Adrenal gland (tissue), 12 donors: Measurements from ENCODE around the gene TPPP3. TPM values are rescaled to one million over a fixed set of nuclear protein-coding genes. Genes with fewer than 3 reads are reported as not detected.

Source experiments
- DNase-seq, 7 donors: peaks; one replicate each; pipeline ENCODE4 v3.0.0-alpha.2; 2019 to 2020
- H3K27ac ChIP-seq, 5 donors: fragments of 200-600 bp; sonication (generic) in 4 of 5; 1 replicate in 3 of 5; 2 replicates in 2 of 5; pipeline versions ENCODE4 v1.5.1 to v1.8.0; 2016 to 2020; ENCODE audit warnings: mild to moderate bottlenecking in 1 of 5
- H3K27me3 ChIP-seq: fragments of 200-600 bp; 2 replicates; pipeline ENCODE4 v1.8.0; 2021
- H3K36me3 ChIP-seq, 2 donors: fragments of 200-600 bp; replicated peaks in 1 of 2; 1 replicate in 1 of 2; 2 replicates in 1 of 2; pipeline versions ENCODE4 v1.5.1 to v1.8.0; 2018 to 2022
- H3K4me1 ChIP-seq, 2 donors: fragments of 200-600 bp; replicated peaks in 1 of 2; 1 replicate in 1 of 2; 2 replicates in 1 of 2; pipeline versions ENCODE4 v1.5.1 to v1.8.0; 2018 to 2021
- H3K4me3 ChIP-seq, 4 donors: fragments of 200-600 bp; sonication (generic) in 3 of 4; one replicate each; pipeline ENCODE4 v1.5.1; 2016 to 2018
- H3K9me3 ChIP-seq, 3 donors: fragments of 200-600 bp; sonication (generic) in 1 of 3; replicated peaks in 1 of 3; 1 replicate in 2 of 3; 2 replicates in 1 of 3; pipeline versions ENCODE4 v1.5.1 to v1.8.0; 2016 to 2021
- POLR2A ChIP-seq, 2 donors: fragments of 450-650 bp; IDR thresholded peaks; one replicate each; pipeline ENCODE4 v1.6.1; 2017; ENCODE audit warnings: antibody characterized with exemption in 2 of 2, mild to moderate bottlenecking in 2 of 2, moderate library complexity in 1 of 2
- WGBS, 4 donors: extraction: QIAGEN DNeasy Blood & Tissue Kit in 2 of 4; methylation state at CpG; one replicate each; pipeline versions ENCODE4 v1.1.5 to v1.1.7; 2013 to 2017; 5-methylcytosine and 5-hydroxymethylcytosine counted together
- intact Hi-C, 2 donors: fragments of 100-400 bp; cut with DNase I; formaldehyde crosslinking; loops; one replicate each; pipeline versions ENCODE4 v1.14.1 to v1.15.0; 2022 to 2023
- polyA plus RNA-seq, 3 donors: library from polyadenylated mRNA; stranded (reverse); fragments of 200-250 nt in 2 of 3; fragments of 350-450 nt in 1 of 3; fragmentation: Illumina TruSeq in 1 of 3; extraction: RNeasy Lipid Tissue Mini Kit (QIAGEN cat#74804) in 1 of 3; gene quantifications; one replicate each; pipeline ENCODE4 v1.2.3, GENCODE V29; 2013 to 2014
- total RNA-seq, 9 donors: library from RNA; depleted of rRNA in 4 of 9; stranded (reverse); fragments of >200 nt in 4 of 9; fragments of 120-200 nt in 1 of 9; fragmentation: NEBNext Ultra II Directional in 1 of 9; extraction: Animal tissue kit (Norgen Biotek cat#: 25700) in 1 of 9; gene quantifications; one replicate each; pipeline versions ENCODE4 v1.1.0 to v1.2.4, GENCODE V29; 2013 to 2023
- TF ChIP-seq, protein P1 (sequence below), 6 experiments: fragments of 450-650 bp in 4 of 6; fragments of 200-600 bp in 2 of 6; sonication (generic) in 1 of 6; IDR thresholded peaks; 1 replicate in 5 of 6; 2 replicates in 1 of 6; pipeline versions ENCODE4 v1.5.1 to v1.8.0; 2016 to 2021; ENCODE audit warnings: antibody characterized with exemption in 6 of 6, mild to moderate bottlenecking in 2 of 6, moderate library complexity in 1 of 6
- donor health status: healthy with polysubstance abuse.
- donor health status: Bipolar disorder and iron deficiency.
- donor health status: DM: yes; HTN: yes; CAD: no.
- donor health status: DM: no; HTN: no; CAD: no.
- donor health status: DM: no; HTN: no; CAD: no.
- donor health status: DM: yes; HTN: yes; CAD: no.

Gene TPPP3
- total and polyA plus RNA-seq, 12 donors: 1.1 to 22.7 (median 7.5) TPM; not detected in 1

DNA sequence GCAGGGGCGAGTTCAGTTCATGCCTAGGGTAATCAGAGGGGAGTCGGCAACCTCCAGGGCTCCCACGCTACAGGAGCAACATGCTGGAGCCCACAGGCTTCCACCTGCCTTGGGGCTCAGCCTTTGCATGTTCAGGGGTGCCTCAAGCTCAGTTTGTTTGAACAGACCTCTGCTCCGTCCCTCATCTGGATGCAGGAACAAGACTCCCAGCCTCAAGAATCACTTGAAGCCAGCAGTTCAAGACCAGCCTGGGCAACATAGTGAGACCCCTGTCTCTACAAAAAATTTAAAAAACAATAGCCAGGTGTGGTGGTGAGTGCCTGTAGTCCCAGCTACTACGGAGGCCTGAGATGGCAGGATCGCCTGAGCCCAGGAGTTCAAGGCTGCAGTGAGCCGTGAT lies 32.7 kb upstream of the TPPP3 start:
- no peak overlapping the region for H3K4me3 ChIP-seq
- no peak overlapping the region for H3K27ac ChIP-seq
- 73 to 82% (median 78%) methylated on average over 6 to 7 of the region's 7 CpGs for WGBS, 4 donors
- H3K36me3 ChIP-seq: no peaks in the 10 kb centered on the region
- no peak for TF ChIP-seq POLR2A (IDR thresholded peaks at IDR 0.05)
- TF ChIP-seq, protein P1, sequence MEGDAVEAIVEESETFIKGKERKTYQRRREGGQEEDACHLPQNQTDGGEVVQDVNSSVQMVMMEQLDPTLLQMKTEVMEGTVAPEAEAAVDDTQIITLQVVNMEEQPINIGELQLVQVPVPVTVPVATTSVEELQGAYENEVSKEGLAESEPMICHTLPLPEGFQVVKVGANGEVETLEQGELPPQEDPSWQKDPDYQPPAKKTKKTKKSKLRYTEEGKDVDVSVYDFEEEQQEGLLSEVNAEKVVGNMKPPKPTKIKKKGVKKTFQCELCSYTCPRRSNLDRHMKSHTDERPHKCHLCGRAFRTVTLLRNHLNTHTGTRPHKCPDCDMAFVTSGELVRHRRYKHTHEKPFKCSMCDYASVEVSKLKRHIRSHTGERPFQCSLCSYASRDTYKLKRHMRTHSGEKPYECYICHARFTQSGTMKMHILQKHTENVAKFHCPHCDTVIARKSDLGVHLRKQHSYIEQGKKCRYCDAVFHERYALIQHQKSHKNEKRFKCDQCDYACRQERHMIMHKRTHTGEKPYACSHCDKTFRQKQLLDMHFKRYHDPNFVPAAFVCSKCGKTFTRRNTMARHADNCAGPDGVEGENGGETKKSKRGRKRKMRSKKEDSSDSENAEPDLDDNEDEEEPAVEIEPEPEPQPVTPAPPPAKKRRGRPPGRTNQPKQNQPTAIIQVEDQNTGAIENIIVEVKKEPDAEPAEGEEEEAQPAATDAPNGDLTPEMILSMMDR (IDR thresholded peaks at IDR 0.05): no peak
- no peak for DNase-seq
- H3K27me3 ChIP-seq: peaks cover 3% of the 10 kb centered on the region
- peaks cover 0 to 13% of the 10 kb centered on the region in 2 donors for H3K4me1 ChIP-seq
- H3K9me3 ChIP-seq: no peaks in the 10 kb centered on the region
- intact Hi-C loops: no loop called here

DNA sequence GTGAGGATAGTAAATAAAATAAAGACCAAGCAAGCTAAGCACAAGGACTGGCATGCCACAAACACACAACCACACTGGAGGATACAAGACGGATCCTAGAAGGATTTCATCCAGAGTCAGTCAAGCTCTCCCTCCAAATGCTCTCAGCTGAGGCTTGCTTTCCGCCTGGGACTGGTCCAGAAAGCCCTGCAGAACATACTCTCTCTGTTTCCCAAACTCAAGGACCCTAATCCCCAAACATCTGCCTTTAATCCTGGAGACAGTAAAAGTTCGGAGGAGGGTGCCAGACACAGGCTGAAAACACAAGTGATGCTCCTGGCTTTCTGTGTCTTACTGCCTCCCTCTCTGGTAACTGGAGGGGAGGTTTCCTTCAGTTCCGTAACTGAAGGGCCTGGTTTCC lies 32.3 kb upstream of the TPPP3 start:
- intact Hi-C loops: no loop called here
- H3K9me3 ChIP-seq: no peaks in the 10 kb centered on the region
- no peaks in the 10 kb centered on the region for H3K36me3 ChIP-seq
- no peak overlapping the region for H3K27ac ChIP-seq
- H3K27me3 ChIP-seq: peaks cover 3% of the 10 kb centered on the region
- TF ChIP-seq, protein P1 (IDR thresholded peaks at IDR 0.05): no peak
- no peak for TF ChIP-seq POLR2A (IDR thresholded peaks at IDR 0.05)
- no peak overlapping the region for H3K4me3 ChIP-seq
- H3K4me1 ChIP-seq: peaks cover 0 to 10% of the 10 kb centered on the region in 2 donors
- DNase-seq: no peak
- 82 to 87% (median 83%) methylated on average over 4 of the region's 4 CpGs for WGBS, 4 donors

DNA sequence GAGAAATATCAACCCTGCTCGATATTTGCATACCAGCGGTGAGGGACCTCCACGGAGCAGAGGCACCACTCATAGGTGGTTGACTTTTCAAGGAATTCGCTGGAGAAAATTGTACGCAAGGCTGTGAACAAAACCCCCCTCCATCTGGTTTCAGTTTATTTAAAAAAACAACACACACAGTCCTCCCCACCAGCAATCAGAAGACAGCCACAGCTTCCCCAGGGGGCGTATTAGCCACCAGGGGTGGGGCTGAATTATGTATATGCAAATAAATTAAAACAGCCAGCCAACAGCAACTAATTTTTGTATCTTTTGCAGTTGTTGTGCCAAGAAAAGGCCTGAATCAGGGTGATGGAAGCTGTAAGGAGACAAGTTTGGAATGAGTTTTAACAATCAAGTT lies 31.8 kb upstream of the TPPP3 start:
- no peaks in the 10 kb centered on the region for H3K9me3 ChIP-seq
- no peak overlapping the region for H3K4me3 ChIP-seq
- TF ChIP-seq POLR2A (IDR thresholded peaks at IDR 0.05): no peak
- TF ChIP-seq, protein P1 (IDR thresholded peaks at IDR 0.05): no peak
- no peaks in the 10 kb centered on the region for H3K36me3 ChIP-seq
- peaks cover 0 to 4% of the 10 kb centered on the region in 2 donors for H3K4me1 ChIP-seq
- WGBS, 4 donors: 52 to 66% (median 59%) methylated on average over 6 of the region's 6 CpGs
- no peak overlapping the region for H3K27ac ChIP-seq
- intact Hi-C loops: no loop called here
- no peak for DNase-seq
- H3K27me3 ChIP-seq: peaks cover 3% of the 10 kb centered on the region

DNA sequence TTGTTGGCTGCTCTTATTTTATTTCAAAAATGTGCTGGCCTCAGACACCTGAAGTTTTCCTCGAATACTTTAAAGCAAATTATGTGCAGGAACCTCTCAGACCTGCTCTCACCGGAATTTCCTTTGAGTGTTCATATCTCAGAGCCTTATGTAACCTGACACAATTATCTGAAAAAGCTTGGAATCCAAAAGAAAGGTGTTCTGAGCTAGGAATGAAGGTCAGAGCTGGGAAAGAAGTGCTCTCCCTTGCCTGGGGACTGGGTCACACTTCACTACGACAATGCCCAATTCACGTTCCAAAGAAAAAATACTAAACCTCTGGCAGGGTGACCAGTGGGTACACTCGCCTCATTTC lies 30.9 kb upstream of the TPPP3 start:
- Histone ChIP-seq H3K4me3 (no peak overlapping the region), H3K36me3 (no peaks in the 10 kb centered on the region), H3K27me3 (peaks cover 3% of the 10 kb centered on the region), H3K9me3 (no peaks in the 10 kb centered on the region), H3K4me1 (peaks cover 0 to 4% of the 10 kb centered on the region in 2 donors), H3K27ac (no peak overlapping the region)
- WGBS, 4 donors: 49 to 57% (median 53%) methylated on average over 5 of the region's 5 CpGs
- intact Hi-C loops: no loop called here
- DNase-seq: no peak
- TF ChIP-seq POLR2A (IDR thresholded peaks at IDR 0.05): no peak

DNA sequence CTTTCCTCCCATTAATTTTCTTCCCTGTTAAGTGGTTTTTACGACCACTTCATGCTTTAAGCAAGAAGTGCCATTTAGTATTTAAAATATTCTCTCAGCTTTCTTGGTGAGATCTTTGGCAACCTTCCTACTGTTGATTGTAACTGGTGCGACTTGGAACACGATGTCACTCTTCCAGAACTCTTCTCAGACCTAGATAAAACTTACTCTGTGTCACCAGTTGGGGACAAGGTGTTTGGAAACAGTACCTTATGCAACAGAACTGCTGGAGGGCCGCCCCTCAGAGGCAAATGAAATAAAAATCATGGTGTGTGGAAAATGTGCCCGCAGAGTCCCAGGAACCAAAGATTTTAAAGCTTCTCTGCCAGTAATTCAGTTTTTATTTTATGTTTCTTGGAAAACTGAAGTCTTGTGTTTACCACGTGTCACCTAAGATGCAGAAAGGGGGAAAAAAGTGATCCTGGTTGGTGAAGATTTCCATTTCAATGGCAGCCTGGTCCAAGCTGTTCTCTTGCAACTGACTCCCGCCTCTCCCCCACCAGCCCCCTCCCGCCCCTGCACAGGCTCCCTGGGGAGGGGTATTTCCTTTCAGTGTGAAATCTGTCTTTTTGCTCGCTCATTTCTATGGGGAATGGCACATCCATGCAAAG lies 30.4 kb upstream of the TPPP3 start:
- H3K4me3 ChIP-seq: no peak overlapping the region
- no peaks in the 10 kb centered on the region for H3K36me3 ChIP-seq
- no peak overlapping the region for H3K27ac ChIP-seq
- TF ChIP-seq, protein P1 (IDR thresholded peaks at IDR 0.05): no peak
- TF ChIP-seq POLR2A (IDR thresholded peaks at IDR 0.05): no peak
- H3K9me3 ChIP-seq: no peaks in the 10 kb centered on the region
- WGBS, 4 donors: 59 to 63% (median 60%) methylated on average over 9 of the region's 9 CpGs
- DNase-seq: no peak
- peaks cover 0 to 4% of the 10 kb centered on the region in 2 donors for H3K4me1 ChIP-seq
- intact Hi-C loops: no loop called here
- peaks cover 3% of the 10 kb centered on the region for H3K27me3 ChIP-seq
